Middle frontal gyrus (tissue), 1 donor: ENCODE data around the gene MRPS27.
"Not testable (repeated sequence)": the region's sequence is repeated elsewhere in the genome, so short reads cannot be mapped to it uniquely, and the experiment has no call there.

Source experiments
- DNase-seq: peaks from one replicate; pipeline ENCODE4 v3.0.0-alpha.2; 2015; ENCODE audit warnings: low spot score; ENCODE audit errors: extremely low spot score

The MRPS27 gene

DNA sequence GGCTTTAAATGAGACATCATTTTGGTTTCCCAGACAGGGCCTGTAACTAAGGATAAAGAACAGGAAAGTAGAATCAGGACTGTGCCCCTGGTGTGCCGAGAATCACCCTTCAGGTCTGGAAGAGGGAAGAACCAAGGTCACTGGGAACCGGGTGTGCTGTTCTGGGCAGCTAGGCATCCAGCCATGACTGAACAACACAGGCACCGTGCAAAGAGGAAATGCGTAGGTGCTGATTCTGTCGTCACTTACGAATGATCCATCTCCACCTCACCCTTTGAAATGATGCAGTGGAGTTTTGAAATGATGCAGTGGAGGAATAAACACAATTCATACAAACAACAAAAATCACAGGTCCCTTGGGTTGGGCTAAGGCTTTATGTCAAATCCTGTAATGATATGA lies 148.4 kb downstream of the MRPS27 start:
- DNase-seq = no peak

DNA sequence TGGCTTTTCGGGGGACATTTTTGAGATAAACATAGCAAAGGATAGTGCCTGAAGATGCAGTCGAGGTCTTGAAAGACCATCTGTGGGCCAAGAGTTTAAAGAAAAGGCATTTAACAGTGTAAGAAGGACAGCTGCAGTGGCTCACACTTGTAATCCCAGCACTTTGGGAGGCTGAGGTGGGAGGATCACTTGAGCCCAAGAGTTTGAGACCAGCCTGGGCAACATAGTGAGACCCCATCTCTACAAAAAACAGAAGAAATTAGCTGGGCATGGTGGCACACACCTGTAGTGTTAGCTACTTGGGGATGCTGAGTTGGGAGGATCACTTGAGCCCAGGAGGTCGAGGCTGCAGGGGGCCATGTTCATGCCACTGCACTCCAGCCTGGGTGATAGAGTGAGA lies 148.9 kb downstream of the MRPS27 start:
- DNase-seq = not testable (repeated sequence)

DNA sequence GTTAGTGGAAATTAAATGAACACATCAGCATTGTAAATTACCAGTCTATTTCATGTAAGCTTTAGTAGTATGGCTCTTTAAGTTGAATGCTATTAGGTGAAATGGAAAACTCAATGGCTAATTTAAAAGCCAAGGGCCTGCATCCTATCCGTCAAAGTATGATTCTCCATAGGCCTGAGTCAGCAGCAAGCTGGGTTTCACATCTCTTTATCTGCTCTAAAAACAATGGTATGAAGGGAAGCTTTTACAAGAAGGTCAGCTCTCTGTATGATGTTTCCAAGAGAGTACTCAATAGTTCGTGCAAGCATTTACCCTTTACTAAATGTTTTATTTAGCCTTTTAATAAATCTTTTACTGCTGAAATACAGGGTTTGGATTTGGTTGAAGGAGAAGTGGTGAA lies 149.9 kb downstream of the MRPS27 start:
- DNase-seq = no peak
